K562 (cell line): Measurements from ENCODE around the gene PAQR6. TPM values are rescaled to one million over a fixed set of nuclear protein-coding genes. Genes with fewer than 3 reads are reported as not detected.

Experiments
- CBX2 ChIP-seq: fragments of 200-600 bp; sonication (generic); IDR thresholded peaks from one replicate; pipeline ENCODE4 v1.6.1; 2012; ENCODE audit warnings: mild to moderate bottlenecking, low read length, inconsistent platforms; ENCODE audit not compliant: insufficient read depth, poor library complexity, severe bottlenecking
- E2F5 ChIP-seq: sonication (generic); formaldehyde crosslinking; IDR thresholded peaks from 2 replicates; pipeline ENCODE4 v1.8.0; 2022; ENCODE audit warnings: mild to moderate bottlenecking, missing genetic modification reagents
- EWSR1 ChIP-seq: fragments of 450-650 bp; IDR thresholded peaks from 2 replicates; pipeline ENCODE4 v1.6.1; 2018; ENCODE audit warnings: borderline replicate concordance, mild to moderate bottlenecking, low read depth, moderate library complexity; ENCODE audit not compliant: partially characterized antibody
- FOXK2 ChIP-seq, 2 experiments: fragments of 450-650 bp; IDR thresholded peaks in 1 of 2; conservative IDR thresholded peaks in 1 of 2; 2 replicates each; pipeline ENCODE4 v1.6.1; 2016; ENCODE audit warnings: low read depth in 2 of 2, mild to moderate bottlenecking in 1 of 2
- GTF3C2 ChIP-seq: IDR thresholded peaks from 3 replicates; pipeline ENCODE4 v1.6.1; 2011; ENCODE audit warnings: borderline replicate concordance, mild to moderate bottlenecking, moderate library complexity; ENCODE audit not compliant: insufficient read length; ENCODE audit errors: extremely low read depth
- KDM2B ChIP-seq: fragments of 250-450 bp; sonication (Bioruptor Pico); IDR thresholded peaks from 2 replicates; pipeline ENCODE4 v1.8.0; 2021; ENCODE audit warnings: mild to moderate bottlenecking, moderate library complexity
- LEF1 ChIP-seq: fragments of 450-650 bp; IDR thresholded peaks from 2 replicates; pipeline ENCODE4 v1.6.1; 2016; ENCODE audit warnings: mild to moderate bottlenecking
- MCM7 ChIP-seq, 2 experiments: fragments of 450-650 bp; IDR thresholded peaks; 2 replicates each; pipeline ENCODE4 v1.6.1; 2016 to 2018
- NR2C1 ChIP-seq, 2 experiments: fragments of 450-650 bp; IDR thresholded peaks; 2 replicates each; pipeline ENCODE4 v1.6.1; 2017; ENCODE audit warnings: mild to moderate bottlenecking in 2 of 2, antibody characterized with exemption in 1 of 2, inconsistent platforms in 1 of 2, missing compliant biosample characterization in 1 of 2, missing genetic modification characterization in 1 of 2
- PATZ1 ChIP-seq: fragments of 250-450 bp; sonication (Bioruptor Pico); IDR thresholded peaks from 2 replicates; pipeline ENCODE4 v1.5.0; 2020; ENCODE audit warnings: mild to moderate bottlenecking, borderline replicate concordance
- PRMT5 ChIP-seq: sonication (generic); formaldehyde crosslinking; IDR thresholded peaks from 2 replicates; pipeline ENCODE4 v1.5.0; 2020; ENCODE audit warnings: missing genetic modification reagents
- PURB ChIP-seq: sonication (generic); formaldehyde crosslinking; IDR thresholded peaks from 2 replicates; pipeline ENCODE4 v1.9.0; 2021; ENCODE audit warnings: low read depth, mild to moderate bottlenecking, missing genetic modification reagents
- RFX7 ChIP-seq: fragments of 250-450 bp; sonication (Bioruptor Pico); IDR thresholded peaks from 2 replicates; pipeline ENCODE4 v1.5.1; 2021; ENCODE audit warnings: mild to moderate bottlenecking
- SMAD1 ChIP-seq: fragments of 150-350 bp; IDR thresholded peaks from 2 replicates; pipeline ENCODE4 v1.6.1; 2014; ENCODE audit warnings: low read length, low read depth; ENCODE audit not compliant: partially characterized antibody
- ZBTB26 ChIP-seq: fragments of 450-650 bp; formaldehyde crosslinking; IDR thresholded peaks from 2 replicates; pipeline ENCODE4 v1.4.0; 2022; ENCODE audit warnings: missing genetic modification characterization
- ZBTB33 ChIP-seq: sonication (generic); formaldehyde crosslinking; IDR thresholded peaks from 2 replicates; pipeline ENCODE4 v1.8.1; 2023; ENCODE audit warnings: mild to moderate bottlenecking, missing genetic modification reagents
- ZNF224 ChIP-seq: sonication (generic); formaldehyde crosslinking; IDR thresholded peaks from 2 replicates; pipeline ENCODE4 v1.8.0; 2022; ENCODE audit warnings: mild to moderate bottlenecking, missing genetic modification reagents
- ZNF274 ChIP-seq: IDR thresholded peaks from 2 replicates; pipeline ENCODE4 v1.6.1; 2011; ENCODE audit warnings: low read depth, mild to moderate bottlenecking, low read length, moderate library complexity, borderline replicate concordance
- polyA plus RNA-seq, 8 experiments: library from polyadenylated mRNA; depleted of rRNA in 4 of 8; stranded (reverse) in 5 of 8; unstranded in 3 of 8; fragments of >200 nt; fragmentation: Nextera tagmentation in 2 of 8; fragmentation: Illumina TruSeq in 1 of 8; extraction: Ambion mirVana in 2 of 8; extraction: Trizol in 1 of 8; gene quantifications; 2 replicates each; pipeline versions ENCODE4 v1.2.1 to v1.2.3, GENCODE V29; 2011 to 2014; ENCODE audit warnings: inconsistent platforms in 1 of 8, missing spikeins in 1 of 8
- total RNA-seq, 7 experiments: library from RNA; depleted of rRNA in 6 of 7; stranded (reverse); fragments of >200 nt in 6 of 7; fragmentation: Illumina TruSeq in 2 of 7; extraction: Trizol in 2 of 7; gene quantifications; 2 replicates each; pipeline versions ENCODE4 v1.2.1 to v1.2.3, GENCODE V29; 2011 to 2021; ENCODE audit warnings: low replicate concordance in 1 of 7

Gene PAQR6
- total and polyA plus RNA-seq, 9 of the 15 experiments (the other 6 are each of a cell fraction or from before 2014, with no cell fraction given), result 0.07 to 1.8 (median 0.62) TPM

- TF ChIP-seq ZBTB26 (CRISPR knock-in tag) (no peak), LEF1 (no peak), EWSR1 (no peak), PRMT5 (no peak), FOXK2 (conservative IDR thresholded peaks at IDR 0.05 in 1 of 2, IDR thresholded peaks at IDR 0.05 in 1 of 2; ENCODE audit: low read depth in 2 of 2) (no peak; a peak in 1 of 4 replicates), RFX7 (CRISPR knock-in tag) (no peak), SMAD1 (peak; percentile 51), GTF3C2 (no peak), PURB (no peak), ZNF224 (no peak), ZNF274 (no peak; the same call in 1 of the 2 replicates), ZBTB33 (CRISPR knock-in tag) (peak; percentile 57), E2F5 (CRISPR knock-in tag) (peak; percentile 86; the same call in 1 of the 2 replicates), MCM7 (IDR thresholded peaks at IDR 0.05) (no peak), PATZ1 (CRISPR knock-in tag) (no peak), CBX2 (no peak), NR2C1 (IDR thresholded peaks at IDR 0.05) (peak; percentile 77), NR2C1 (tag; IDR thresholded peaks at IDR 0.05) (peak; percentile 88), KDM2B (CRISPR knock-in tag) (no peak)
Observed at GRCh38 chr1:156282479-156283222, 34.8 kb upstream of the PAQR6 start, which contains the start of gene SMG5 (continued).
